GM18505 (cell line): ENCODE results near the gene LRRC40.

ENCODE experiments used
- ATAC-seq: cut with Tn5 transposase; IDR thresholded peaks from one replicate; pipeline ENCODE4 v1.9.1; 2021; ENCODE audit not compliant: unreplicated experiment
- POLR2A ChIP-seq: IDR thresholded peaks from 4 replicates; pipeline ENCODE4 v1.6.1; 2011; ENCODE audit warnings: borderline replicate concordance; ENCODE audit not compliant: insufficient read depth, insufficient read length; ENCODE audit errors: extremely low read depth

LRRC40 gene

GRCh38 chr1:70115315-70115714 is 90.1 kb downstream of the LRRC40 start:
- ATAC-seq, result no peak
- TF ChIP-seq POLR2A, result no peak

GRCh38 chr1:70112838-70113237 is 92.5 kb downstream of the LRRC40 start:
- no peak for ATAC-seq

GRCh38 chr1:70109241-70109640 is 96.1 kb downstream of the LRRC40 start:
- no peak for ATAC-seq
- TF ChIP-seq POLR2A, result no peak

More at GRCh38 chr1:70112838-70113237, 92.5 kb downstream of the LRRC40 start:
- no peak for TF ChIP-seq POLR2A

- no peak for TF ChIP-seq POLR2A
- no peak for ATAC-seq
Observed at GRCh38 chr1:70103770-70104169, 101.6 kb downstream of the LRRC40 start.

GRCh38 chr1:70101774-70102173 is 103.6 kb downstream of the LRRC40 start:
- no peak for TF ChIP-seq POLR2A
- ATAC-seq, result no peak

- no peak for ATAC-seq
- TF ChIP-seq POLR2A, result no peak
Observed at GRCh38 chr1:70101231-70101630, 104.1 kb downstream of the LRRC40 start.
